ENCODE results near the gene TAOK3. TPM values are rescaled to one million over a fixed set of nuclear protein-coding genes. Genes with fewer than 3 reads are reported as not detected.

The TAOK3 gene
- total and polyA plus RNA-seq, 2 of the 4 experiments (the other 2 are of a cell fraction): 26.3 to 54.5 TPM

DNA sequence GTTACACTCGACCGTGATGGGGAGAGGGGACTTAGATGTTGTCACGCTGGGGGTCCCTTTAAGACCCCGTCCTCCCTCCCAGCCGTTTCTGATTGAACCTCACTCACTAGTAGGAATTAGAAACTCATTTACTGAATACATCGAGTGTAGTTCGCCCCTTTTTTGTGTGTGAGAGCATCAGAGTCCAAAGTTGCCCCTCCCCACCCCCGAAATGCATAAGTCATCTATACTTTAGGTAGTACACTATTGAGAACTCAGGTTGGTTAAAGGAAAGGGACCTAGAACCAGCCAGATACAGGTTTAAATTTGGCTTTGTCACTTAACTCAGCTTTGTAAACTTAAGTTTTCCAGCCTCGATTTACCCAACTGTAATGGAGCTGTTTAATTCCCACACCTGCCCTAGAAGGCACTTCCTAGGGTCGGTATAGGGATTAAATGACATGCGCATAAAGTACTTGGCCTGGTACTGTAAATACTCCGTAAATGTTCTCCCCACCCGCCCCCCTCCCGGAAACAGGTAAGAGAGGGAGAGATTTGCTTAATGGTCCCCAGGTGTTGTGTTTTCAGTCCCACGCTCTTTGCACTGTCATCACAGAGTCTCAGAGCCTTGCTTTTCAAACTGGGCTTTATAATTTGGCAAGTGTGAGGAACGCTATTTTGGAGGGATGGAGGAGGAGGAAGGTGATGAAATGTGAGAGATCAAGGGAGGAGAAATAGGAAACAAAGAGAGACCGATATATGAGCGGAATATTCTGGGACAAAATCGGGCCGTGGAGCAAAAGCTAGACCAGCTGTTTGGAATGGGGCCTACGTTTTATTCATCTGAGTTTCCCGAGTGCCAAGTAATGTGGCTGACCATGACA, 4.5 kb upstream of the TAOK3 start:
- H2AK9ac ChIP-seq (replicated peaks; ENCODE audit: low read depth, low read length, poor library complexity): peak overlapping the region; percentile 86
- H3K14ac ChIP-seq (replicated peaks; ENCODE audit: low read depth, low read length): peak overlapping the region; percentile 24; the same call in 1 of the 2 replicates
- ChIA-PET POLR2A (ENCODE audit: unreplicated experiment) (no interaction called here), CTCF (interaction anchor here (0.5 to 3.7 kb wide), 25 partner anchors 10 to 476 kb away, joined by 3 to 65 read pairs (median 4); no protein-coding TSS in a partner anchor)
- H3K4me3 ChIP-seq (ENCODE audit: insufficient read depth, low read depth, low read length): peak overlapping the region; percentile 70
- ATAC-seq (ENCODE audit: low read depth): no peak
- WGBS, 2 experiments (ENCODE audit: extremely low coverage in 2 of 2, insufficient read length in 1 of 2): 8% methylated on average over 8 of the region's 22 CpGs; no CpG with 5 or more reads in 1 of the 2 experiments
- intact Hi-C loops (cut with micrococcal nuclease): loop anchor here (1.0 to 5.0 kb wide), 3 partner anchors 315 to 1168 kb away; partner anchors contain the start of gene WSB2
- no peak overlapping the region for H2BK120ac ChIP-seq (ENCODE audit: low read depth, low read length)
- no peak overlapping the region for H4K5ac ChIP-seq (ENCODE audit: low read depth, low read length)
- BruUV-seq (replicated peaks): no TSS peak
- H3K9ac ChIP-seq (ENCODE audit: low read depth, low read length): peak overlapping the region; percentile 86
- H3K23ac ChIP-seq (ENCODE audit: low read depth, low read length): peak overlapping the region; percentile 72
- H3K4me2 ChIP-seq (ENCODE audit: low read depth, low read length): peak overlapping the region; percentile 90
- H2BK5ac ChIP-seq (ENCODE audit: low read depth, low read length, poor library complexity, severe bottlenecking): peak overlapping the region; percentile 91
- H3K27me3 ChIP-seq (ENCODE audit: control insufficient read depth, insufficient read depth, low read length): no peaks in the 10 kb centered on the region
- no peak overlapping the region for H2BK15ac ChIP-seq (ENCODE audit: low read depth, low read length)
- H3K36me3 ChIP-seq (ENCODE audit: control insufficient read depth, insufficient read depth, low read length): peaks cover 13% of the 10 kb centered on the region
- dilution Hi-C loops (cut with HindIII; ENCODE audit: low sequenced_read_pairs, unreplicated experiment): no loop called here
- no peak for TF ChIP-seq MAZ (IDR thresholded peaks at IDR 0.05; ENCODE audit: borderline replicate concordance, low read depth, low read length)
- no peak for TF ChIP-seq BHLHE40 (IDR thresholded peaks at IDR 0.05; ENCODE audit: low read depth, low read length)
- TF ChIP-seq, protein P1, sequence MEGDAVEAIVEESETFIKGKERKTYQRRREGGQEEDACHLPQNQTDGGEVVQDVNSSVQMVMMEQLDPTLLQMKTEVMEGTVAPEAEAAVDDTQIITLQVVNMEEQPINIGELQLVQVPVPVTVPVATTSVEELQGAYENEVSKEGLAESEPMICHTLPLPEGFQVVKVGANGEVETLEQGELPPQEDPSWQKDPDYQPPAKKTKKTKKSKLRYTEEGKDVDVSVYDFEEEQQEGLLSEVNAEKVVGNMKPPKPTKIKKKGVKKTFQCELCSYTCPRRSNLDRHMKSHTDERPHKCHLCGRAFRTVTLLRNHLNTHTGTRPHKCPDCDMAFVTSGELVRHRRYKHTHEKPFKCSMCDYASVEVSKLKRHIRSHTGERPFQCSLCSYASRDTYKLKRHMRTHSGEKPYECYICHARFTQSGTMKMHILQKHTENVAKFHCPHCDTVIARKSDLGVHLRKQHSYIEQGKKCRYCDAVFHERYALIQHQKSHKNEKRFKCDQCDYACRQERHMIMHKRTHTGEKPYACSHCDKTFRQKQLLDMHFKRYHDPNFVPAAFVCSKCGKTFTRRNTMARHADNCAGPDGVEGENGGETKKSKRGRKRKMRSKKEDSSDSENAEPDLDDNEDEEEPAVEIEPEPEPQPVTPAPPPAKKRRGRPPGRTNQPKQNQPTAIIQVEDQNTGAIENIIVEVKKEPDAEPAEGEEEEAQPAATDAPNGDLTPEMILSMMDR (conservative IDR thresholded peaks at IDR 0.05; ENCODE audit: low read depth, low read length): no peak
- no peak for TF ChIP-seq RAD21 (IDR thresholded peaks at IDR 0.05; ENCODE audit: low read length)
- TF ChIP-seq POLR2A (IDR thresholded peaks at IDR 0.05; ENCODE audit: low read depth, low read length): no peak
- no peak for TF ChIP-seq ELK1 (IDR thresholded peaks at IDR 0.05; ENCODE audit: borderline replicate concordance, low read depth, low read length)
- TF ChIP-seq, protein P2, sequence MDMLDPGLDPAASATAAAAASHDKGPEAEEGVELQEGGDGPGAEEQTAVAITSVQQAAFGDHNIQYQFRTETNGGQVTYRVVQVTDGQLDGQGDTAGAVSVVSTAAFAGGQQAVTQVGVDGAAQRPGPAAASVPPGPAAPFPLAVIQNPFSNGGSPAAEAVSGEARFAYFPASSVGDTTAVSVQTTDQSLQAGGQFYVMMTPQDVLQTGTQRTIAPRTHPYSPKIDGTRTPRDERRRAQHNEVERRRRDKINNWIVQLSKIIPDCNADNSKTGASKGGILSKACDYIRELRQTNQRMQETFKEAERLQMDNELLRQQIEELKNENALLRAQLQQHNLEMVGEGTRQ (IDR thresholded peaks at IDR 0.05; ENCODE audit: low read depth, low read length): no peak
- no peak for TF ChIP-seq MXI1 (IDR thresholded peaks at IDR 0.05; ENCODE audit: borderline replicate concordance, low read depth, low read length)
- no peak for TF ChIP-seq RFX5 (IDR thresholded peaks at IDR 0.05; ENCODE audit: low read depth, low read length)
- TF ChIP-seq FOS (IDR thresholded peaks at IDR 0.05; ENCODE audit: low read depth, low read length): no peak
- TF ChIP-seq CEBPB (IDR thresholded peaks at IDR 0.05; ENCODE audit: low read depth, low read length): no peak
- DNase-seq: no peak
- no peaks in the 10 kb centered on the region for H3K9me1 ChIP-seq (ENCODE audit: insufficient read depth, low read length)
- peak overlapping the region; percentile 61 for H3K27ac ChIP-seq (ENCODE audit: insufficient read depth, low read length)
- H3K79me1 ChIP-seq (ENCODE audit: low read depth in 1 of 2, low read length in 2 of 2): peaks cover 9 to 28% of the 10 kb centered on the region in 2 experiments
- H3K4ac ChIP-seq (ENCODE audit: low read depth, low read length): peak overlapping the region; percentile 72
- H4K91ac ChIP-seq (ENCODE audit: insufficient read depth, low read depth, low read length): no peak overlapping the region
- in situ Hi-C loops (cut with MboI; ENCODE audit: low sequenced_read_pairs): loop anchor here (25.0 kb wide), 1 partner anchor 340 kb away; no protein-coding TSS in a partner anchor
- H4K20me1 ChIP-seq (ENCODE audit: insufficient read depth, low read length): peaks cover 8% of the 10 kb centered on the region
- H2AK5ac ChIP-seq (ENCODE audit: low read depth, low read length): no peak overlapping the region
- peak overlapping the region; percentile 90 for H2AFZ ChIP-seq (replicated peaks; ENCODE audit: low read length, poor library complexity)
- no peaks in the 10 kb centered on the region for H3K9me3 ChIP-seq (ENCODE audit: control insufficient read depth, insufficient read depth, low read length)
- H3K18ac ChIP-seq (ENCODE audit: low read depth, low read length): no peak overlapping the region
- peak overlapping the region in 1 of 2 experiments; percentile 37; a peak in 3 of 4 replicates for H4K8ac ChIP-seq (ENCODE audit: low read depth in 2 of 2, low read length in 2 of 2)
- peak overlapping the region; percentile 45; the same call in 1 of the 2 replicates for H3K56ac ChIP-seq (ENCODE audit: extremely low read depth, insufficient read depth, low read length)
- no peak overlapping the region for H2BK20ac ChIP-seq (ENCODE audit: low read depth, low read length)
- peaks cover 1% of the 10 kb centered on the region; the same call in 1 of the 2 replicates for H3K4me1 ChIP-seq (ENCODE audit: control insufficient read depth, insufficient read depth, low read length)
